Fibroblast of skin of left quadriceps (primary cell): ENCODE measurements around the gene TSPAN11.

Source experiments
- DNase-seq, 2 experiments: peaks; one replicate each; pipeline ENCODE4 v3.0.0-alpha.2; 2013; ENCODE audit warnings: low read depth in 2 of 2

Gene TSPAN11

DNA sequence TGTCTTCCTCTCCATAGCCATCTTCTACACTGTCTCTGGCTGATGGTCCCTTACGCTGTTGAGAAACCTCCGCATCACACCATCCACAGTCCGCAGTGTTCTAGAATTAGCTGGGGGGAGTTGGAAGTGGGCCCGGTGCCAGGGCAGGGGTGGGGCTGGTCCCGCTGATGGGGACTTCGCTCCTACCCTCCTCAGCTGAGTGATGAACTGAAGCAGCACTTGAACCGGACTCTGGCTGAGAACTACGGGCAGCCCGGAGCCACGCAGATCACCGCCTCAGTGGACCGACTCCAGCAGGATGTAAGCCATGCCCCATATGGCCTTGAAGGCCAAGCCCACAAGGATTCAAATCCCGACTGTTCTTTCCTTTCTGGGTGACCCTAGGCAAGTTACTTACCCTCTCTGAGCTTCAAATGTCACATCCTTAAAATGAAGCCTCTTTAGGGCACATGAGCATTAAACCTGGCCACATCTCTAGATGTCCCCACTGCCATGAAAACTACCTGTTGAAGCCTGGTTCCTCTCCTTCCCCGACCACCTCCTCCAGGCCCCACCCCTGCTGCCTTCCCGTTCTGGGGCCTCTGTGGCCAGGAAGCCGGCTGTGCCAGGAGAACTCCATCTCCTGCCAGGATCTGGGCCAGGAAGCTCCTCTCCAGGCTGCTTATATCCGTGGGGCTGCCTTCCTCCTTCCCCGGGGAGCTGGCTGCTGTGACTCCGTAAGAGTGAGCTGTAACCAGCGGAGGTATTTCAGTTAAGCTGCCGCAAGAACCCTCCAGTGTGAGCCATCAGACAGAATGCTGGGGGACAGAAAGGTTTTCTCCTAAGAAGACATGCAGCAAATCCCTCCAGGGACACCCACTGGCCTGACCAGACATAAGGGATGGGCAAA, 53.1 kb downstream of the TSPAN11 start:
- no peak for DNase-seq

DNA sequence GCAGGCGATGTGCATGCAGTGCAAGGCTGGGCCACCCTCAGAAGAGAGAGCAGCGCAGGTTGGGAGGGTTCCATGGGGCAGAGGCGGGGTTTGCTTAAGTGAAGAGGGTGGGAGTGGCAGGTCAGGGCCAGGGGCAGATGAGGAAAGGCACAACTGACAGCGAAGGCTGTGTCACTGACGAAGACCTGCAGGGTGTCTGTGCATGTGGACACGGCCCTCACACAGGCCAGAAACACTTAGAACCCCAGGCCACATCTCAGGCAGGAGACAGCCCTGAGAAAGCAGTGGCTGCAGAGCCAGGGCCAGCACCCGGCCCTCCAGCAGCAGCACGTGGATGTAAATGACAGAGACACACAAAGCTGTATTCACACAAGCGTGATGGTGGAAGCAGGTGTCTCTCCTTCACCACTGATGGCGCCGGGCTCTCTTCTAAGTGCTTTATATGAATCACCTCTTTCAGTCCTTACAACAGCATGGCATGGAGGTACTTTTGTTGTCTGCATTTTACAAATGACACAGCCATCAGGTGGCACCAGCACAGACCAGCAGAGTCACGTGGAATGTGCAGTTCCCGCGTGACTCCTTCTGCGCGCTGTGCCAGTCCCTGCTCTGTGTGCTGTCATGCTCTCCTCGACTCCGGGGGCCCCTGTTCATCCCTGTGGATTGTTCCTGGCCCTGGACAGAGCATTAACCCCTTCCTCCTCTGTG, 54.6 kb downstream of the TSPAN11 start:
- no peak for DNase-seq

- no peak for DNase-seq
Measured at GRCh38 chr12:30982413-30982812, 55.9 kb downstream of the TSPAN11 start.

DNA sequence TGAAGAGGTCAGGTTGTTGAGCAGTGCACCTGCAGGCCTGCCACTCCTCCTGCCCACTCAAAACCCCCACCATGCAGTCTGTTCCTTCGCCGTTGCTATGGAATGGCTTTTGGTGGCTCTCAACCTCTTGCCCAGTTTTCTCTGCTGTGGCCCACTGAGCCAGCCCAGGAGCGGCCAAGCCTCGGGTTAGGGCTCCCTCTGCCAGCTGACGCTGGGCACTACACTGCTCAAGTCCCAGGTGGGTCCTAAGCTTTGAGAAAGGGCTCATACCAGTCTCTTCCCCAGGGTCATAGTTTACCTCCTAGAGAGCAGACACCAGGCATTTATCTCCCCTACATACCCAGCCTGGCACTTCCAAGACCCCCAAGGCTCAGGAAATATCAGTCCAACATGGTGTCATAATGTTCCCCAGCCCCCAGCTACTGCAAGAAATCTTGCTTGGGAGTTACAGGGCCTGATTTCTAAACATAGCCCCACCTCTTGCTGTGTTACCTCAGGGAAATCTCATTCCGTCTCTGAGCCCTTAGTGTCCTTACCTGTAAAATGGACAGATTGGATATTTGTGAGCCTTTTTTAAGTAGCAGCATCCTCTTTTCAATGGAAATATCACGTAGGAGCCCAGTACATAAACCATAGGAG, 59.4 kb downstream of the TSPAN11 start:
- DNase-seq, result no peak

DNA sequence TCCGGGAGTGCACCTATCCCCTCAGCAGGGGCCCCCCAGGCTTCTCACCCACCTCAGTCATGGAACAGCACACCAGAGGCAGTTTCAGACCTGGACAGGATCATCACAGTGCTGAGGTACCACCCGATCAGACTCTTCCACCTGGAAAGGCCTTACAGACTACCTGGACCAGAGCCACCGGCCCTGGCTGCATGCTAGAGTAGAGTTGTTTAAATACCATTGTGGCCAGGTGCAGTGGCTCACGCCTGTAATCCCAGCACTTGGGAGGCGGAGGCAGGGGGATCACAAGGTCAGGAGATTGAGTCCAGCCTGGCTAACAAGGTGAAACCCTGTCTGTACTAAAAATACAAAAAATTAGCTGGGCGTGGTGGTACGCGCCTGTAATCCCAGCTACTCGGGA, 61.5 kb downstream of the TSPAN11 start:
- no peak for DNase-seq

GRCh38 chr12:30988646-30989286, 62.2 kb downstream of the TSPAN11 start:
- DNase-seq, result no peak

- no peak for DNase-seq
Measured at GRCh38 chr12:30989754-30990153, 63.2 kb downstream of the TSPAN11 start.

DNA sequence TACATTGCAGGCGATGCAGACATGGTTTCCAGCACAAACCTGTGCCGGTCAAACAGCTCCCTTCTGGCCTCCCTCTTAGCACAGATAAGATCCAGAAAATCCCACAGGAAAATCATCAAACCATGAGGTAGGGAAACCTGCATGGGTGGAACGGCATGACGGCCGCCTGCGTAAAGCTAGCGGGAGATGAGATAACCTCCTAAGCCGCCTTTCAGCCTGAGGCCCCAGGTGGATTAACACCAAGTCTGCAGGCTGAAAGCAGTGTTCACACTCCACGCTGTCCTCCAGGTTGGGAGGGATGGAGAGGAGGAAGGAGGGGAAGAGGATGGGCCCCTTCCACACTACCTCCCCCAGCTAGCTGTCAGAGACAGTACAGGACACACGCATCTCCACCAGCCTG, 63.8 kb downstream of the TSPAN11 start:
- no peak for DNase-seq

DNA sequence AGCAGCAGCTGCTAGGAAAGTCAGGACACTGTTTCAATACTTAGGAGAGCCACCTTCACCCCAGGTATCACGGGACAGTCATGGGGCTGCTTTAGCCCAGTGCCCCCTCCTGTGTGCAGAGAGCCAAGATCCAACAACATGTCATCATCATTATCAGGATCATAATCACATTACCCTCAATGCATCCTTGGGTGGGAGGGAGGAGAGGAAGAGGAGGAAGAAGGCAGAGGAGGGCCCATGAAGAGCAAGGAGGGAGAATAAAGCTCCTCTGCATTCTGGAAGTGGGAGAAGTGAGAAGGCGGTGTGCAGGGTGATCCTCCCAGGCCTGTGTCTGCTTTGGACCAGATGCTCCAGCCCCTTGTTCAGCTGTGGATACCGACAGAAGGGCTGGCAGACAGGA, 64.2 kb downstream of the TSPAN11 start:
- no peak for DNase-seq

DNA sequence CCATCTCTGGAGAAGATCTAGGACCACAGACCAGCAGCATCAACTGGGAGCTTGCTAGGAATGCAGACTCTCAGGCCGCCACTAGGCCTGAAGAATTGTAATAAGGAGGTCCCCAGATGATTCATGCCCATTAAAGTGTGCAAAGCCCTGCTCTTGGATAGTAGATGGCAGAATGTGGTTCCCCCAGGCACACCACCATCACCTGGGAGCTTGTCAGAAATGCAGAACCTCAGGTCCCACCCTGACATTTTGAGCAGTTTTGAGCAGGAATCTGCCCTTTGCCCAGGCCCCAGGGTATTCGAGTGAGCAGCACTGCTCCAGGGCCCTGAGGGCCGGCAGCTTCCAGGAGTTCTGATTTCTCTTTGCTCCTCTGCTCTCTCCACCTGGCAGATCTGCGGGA, 64.9 kb downstream of the TSPAN11 start:
- DNase-seq, result no peak

GRCh38 chr12:30992381-30992780, 65.8 kb downstream of the TSPAN11 start:
- DNase-seq, result no peak

DNA sequence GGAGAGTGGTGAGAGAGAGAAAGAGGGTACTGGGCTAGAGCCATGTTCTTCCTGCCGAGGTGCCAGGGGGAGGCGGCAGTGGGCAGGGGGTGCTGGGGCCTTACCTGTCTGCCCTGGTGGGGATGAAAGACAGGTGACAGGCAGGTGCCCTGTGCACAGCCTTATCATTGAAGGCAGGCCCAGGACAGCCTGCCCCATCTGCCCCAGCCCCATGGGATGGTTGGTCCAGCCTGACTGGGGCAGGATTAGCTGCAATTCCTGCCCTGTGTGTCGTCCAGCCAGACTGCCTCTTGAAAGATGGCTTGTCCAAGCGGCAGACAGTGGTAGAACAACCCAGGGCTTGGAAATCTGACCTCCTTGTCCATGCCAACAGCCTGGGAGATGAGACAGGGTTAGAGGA, 67.2 kb downstream of the TSPAN11 start:
- no peak for DNase-seq

- DNase-seq, result no peak
Measured at GRCh38 chr12:30994274-30994673, 67.7 kb downstream of the TSPAN11 start.

GRCh38 chr12:30996255-30996654, 69.7 kb downstream of the TSPAN11 start:
- DNase-seq, result no peak

DNA sequence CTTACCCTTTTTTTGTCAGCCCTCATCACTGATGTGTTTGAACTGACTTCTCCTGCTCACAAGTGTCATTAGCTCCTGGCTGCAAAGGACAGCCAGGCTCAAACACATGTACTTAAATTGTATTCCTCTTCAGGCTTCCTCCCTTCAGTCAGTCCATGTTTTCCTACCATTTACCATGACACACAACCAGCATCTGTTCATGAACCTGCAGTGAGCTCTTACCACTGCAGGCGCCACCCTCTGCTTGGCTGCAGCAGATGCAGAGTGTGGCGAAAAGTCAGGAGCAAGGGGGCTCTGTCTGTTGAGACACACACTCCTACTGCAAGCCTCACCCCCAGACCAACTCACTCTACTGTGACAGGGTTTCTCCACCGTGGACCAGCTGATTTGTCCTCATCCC, 70.2 kb downstream of the TSPAN11 start:
- no peak for DNase-seq

GRCh38 chr12:30997685-30998440, 71.3 kb downstream of the TSPAN11 start:
- DNase-seq, result no peak

DNA sequence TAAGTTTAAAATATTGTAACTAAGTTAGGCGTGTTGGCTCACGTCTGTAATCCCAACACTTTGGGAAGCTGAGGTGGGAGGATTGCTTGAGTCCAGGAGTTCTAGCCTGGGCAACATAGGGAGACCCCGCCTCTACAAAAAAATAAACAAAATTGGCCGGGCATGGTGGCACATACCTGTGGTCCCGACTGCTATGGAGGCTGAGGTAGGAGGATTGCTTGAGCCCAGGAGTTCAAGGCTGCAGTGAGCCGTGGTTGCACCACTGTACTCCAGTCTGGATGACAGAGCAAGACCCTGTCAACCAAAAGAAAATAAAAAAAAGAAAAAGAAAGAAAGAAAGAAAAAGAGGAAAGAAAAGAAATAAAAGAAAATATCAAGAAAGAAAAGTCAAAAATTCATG, 72.5 kb downstream of the TSPAN11 start:
- no peak for DNase-seq

- no peak for DNase-seq
Measured at GRCh38 chr12:30999723-31000122, 73.2 kb downstream of the TSPAN11 start.

DNA sequence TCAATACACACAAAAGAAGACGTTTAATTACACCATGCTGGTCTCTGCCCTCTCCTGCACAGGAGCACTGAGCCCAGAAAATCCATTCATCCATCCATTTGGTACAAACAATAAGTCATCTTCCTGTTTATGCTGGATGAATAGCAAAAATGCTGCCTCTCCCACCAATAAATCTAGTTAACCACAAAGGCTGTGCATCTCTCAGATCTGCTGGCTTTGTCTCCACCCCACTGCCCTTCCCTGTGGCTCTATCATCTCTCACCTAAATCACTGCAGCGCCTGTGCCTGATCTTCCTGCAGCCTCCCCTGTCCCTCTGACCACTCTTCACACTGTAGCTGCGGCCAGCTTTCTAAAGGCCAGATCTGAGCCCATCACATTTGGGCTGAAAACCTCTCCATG, 74.2 kb downstream of the TSPAN11 start:
- DNase-seq, result no peak

GRCh38 chr12:31001581-31002360, 75.2 kb downstream of the TSPAN11 start:
- no peak for DNase-seq

- no peak for DNase-seq
Measured at GRCh38 chr12:31002361-31002725, 75.8 kb downstream of the TSPAN11 start.
